Neural progenitor cell (in vitro differentiated cells): ENCODE results near the gene WAC. TPM values are rescaled to one million over a fixed set of nuclear protein-coding genes. Genes with fewer than 3 reads are reported as not detected.

Experiments
- DNase-seq: peaks from one replicate; pipeline ENCODE4 v3.0.0-alpha.2; 2016; ENCODE audit warnings: low spot score
- H2AFZ ChIP-seq: fragments of 200-600 bp; sonication (generic); replicated peaks from 2 replicates; pipeline ENCODE4 v1.6.1; 2016; ENCODE audit warnings: antibody characterized with exemption
- H3F3A ChIP-seq: fragments of 200-600 bp; sonication (generic); 2 replicates; pipeline ENCODE4 v1.6.1; 2016; ENCODE audit warnings: antibody characterized with exemption, low read depth
- H3K27ac ChIP-seq: fragments of 200-600 bp; sonication (generic); 2 replicates; pipeline ENCODE4 v1.5.1; 2016; ENCODE audit warnings: mild to moderate bottlenecking
- H3K27me3 ChIP-seq: fragments of 200-600 bp; sonication (generic); 2 replicates; pipeline ENCODE4 v1.6.1; 2016; ENCODE audit warnings: mild to moderate bottlenecking, moderate library complexity
- H3K36me3 ChIP-seq: fragments of 200-600 bp; sonication (generic); 2 replicates; pipeline ENCODE4 v1.5.1; 2016
- H3K4me1 ChIP-seq: fragments of 200-600 bp; sonication (generic); 2 replicates; pipeline ENCODE4 v1.6.1; 2016; ENCODE audit warnings: mixed run types
- H3K4me2 ChIP-seq: fragments of 200-600 bp; sonication (generic); 2 replicates; pipeline ENCODE4 v1.6.1; 2016
- H3K4me3 ChIP-seq: fragments of 200-600 bp; sonication (generic); 2 replicates; pipeline ENCODE4 v1.5.1; 2016
- H3K79me2 ChIP-seq: fragments of 200-600 bp; sonication (generic); 2 replicates; pipeline ENCODE4 v1.6.1; 2016; ENCODE audit warnings: low read depth
- H3K9ac ChIP-seq: fragments of 200-600 bp; sonication (generic); 2 replicates; pipeline ENCODE4 v1.6.1; 2016
- H3K9me3 ChIP-seq: fragments of 200-600 bp; sonication (generic); 2 replicates; pipeline ENCODE4 v1.5.1; 2016; ENCODE audit warnings: low read depth
- H4K20me1 ChIP-seq: fragments of 200-600 bp; sonication (generic); 2 replicates; pipeline ENCODE4 v1.6.1; 2016; ENCODE audit warnings: low read depth
- H3K27ac Mint-ChIP-seq: 3 replicates; pipeline ENCODE4 v1.8.0; 2021; ENCODE audit warnings: mixed read lengths
- H3K27me3 Mint-ChIP-seq: 2 replicates; pipeline ENCODE4 v1.8.0; 2022; ENCODE audit warnings: low read depth, mild to moderate bottlenecking, inconsistent platforms, moderate library complexity, mixed read lengths; ENCODE audit not compliant: insufficient read depth
- H3K36me3 Mint-ChIP-seq: 3 replicates; pipeline ENCODE4 v1.8.0; 2021; ENCODE audit warnings: mixed read lengths
- H3K4me1 Mint-ChIP-seq: 3 replicates; pipeline ENCODE4 v1.8.0; 2021; ENCODE audit warnings: mixed read lengths
- H3K4me3 Mint-ChIP-seq: 3 replicates; pipeline ENCODE4 v1.8.0; 2021; ENCODE audit warnings: mild to moderate bottlenecking, moderate library complexity, mixed read lengths
- H3K9me3 Mint-ChIP-seq: 3 replicates; pipeline ENCODE4 v1.8.0; 2020; ENCODE audit warnings: mixed read lengths
- EZH2 ChIP-seq: fragments of 200-600 bp; sonication (generic); IDR thresholded peaks from 2 replicates; pipeline ENCODE4 v1.6.1; 2017; ENCODE audit warnings: antibody characterized with exemption, mild to moderate bottlenecking, moderate library complexity
- EZH2phosphoT487 ChIP-seq: fragments of 200-600 bp; sonication (generic); IDR thresholded peaks from 2 replicates; pipeline ENCODE4 v1.6.1; 2017; ENCODE audit warnings: antibody characterized with exemption
- total RNA-seq: library from RNA; depleted of rRNA; stranded (reverse); fragments of >200 nt; gene quantifications from 2 replicates; pipeline ENCODE4 v1.2.3, GENCODE V29; 2015; ENCODE audit warnings: low replicate concordance
- TF ChIP-seq, protein P1 (sequence below): fragments of 200-600 bp; sonication (generic); IDR thresholded peaks from 2 replicates; pipeline ENCODE4 v1.5.1; 2017; ENCODE audit warnings: antibody characterized with exemption, mild to moderate bottlenecking

Gene WAC
- total RNA-seq, 1 donor from 2014 or later: 174 TPM

- Histone ChIP-seq H3K4me3 (no peak overlapping the region), H3K4me2 (no peak overlapping the region), H3F3A (peaks cover 6% of the 10 kb centered on the region), H3K27me3 (no peaks in the 10 kb centered on the region), H3K79me2 (peaks cover 100% of the 10 kb centered on the region), H3K4me1 (peaks cover 5% of the 10 kb centered on the region), H2AFZ (no peak overlapping the region), H3K36me3 (peaks cover 54% of the 10 kb centered on the region), H3K9me3 (no peaks in the 10 kb centered on the region), H3K9ac (no peak overlapping the region), H3K27ac (no peak overlapping the region), H4K20me1 (peaks cover 99% of the 10 kb centered on the region)
- TF ChIP-seq EZH2phosphoT487 (no peak), EZH2 (no peak)
- TF ChIP-seq, protein P1, sequence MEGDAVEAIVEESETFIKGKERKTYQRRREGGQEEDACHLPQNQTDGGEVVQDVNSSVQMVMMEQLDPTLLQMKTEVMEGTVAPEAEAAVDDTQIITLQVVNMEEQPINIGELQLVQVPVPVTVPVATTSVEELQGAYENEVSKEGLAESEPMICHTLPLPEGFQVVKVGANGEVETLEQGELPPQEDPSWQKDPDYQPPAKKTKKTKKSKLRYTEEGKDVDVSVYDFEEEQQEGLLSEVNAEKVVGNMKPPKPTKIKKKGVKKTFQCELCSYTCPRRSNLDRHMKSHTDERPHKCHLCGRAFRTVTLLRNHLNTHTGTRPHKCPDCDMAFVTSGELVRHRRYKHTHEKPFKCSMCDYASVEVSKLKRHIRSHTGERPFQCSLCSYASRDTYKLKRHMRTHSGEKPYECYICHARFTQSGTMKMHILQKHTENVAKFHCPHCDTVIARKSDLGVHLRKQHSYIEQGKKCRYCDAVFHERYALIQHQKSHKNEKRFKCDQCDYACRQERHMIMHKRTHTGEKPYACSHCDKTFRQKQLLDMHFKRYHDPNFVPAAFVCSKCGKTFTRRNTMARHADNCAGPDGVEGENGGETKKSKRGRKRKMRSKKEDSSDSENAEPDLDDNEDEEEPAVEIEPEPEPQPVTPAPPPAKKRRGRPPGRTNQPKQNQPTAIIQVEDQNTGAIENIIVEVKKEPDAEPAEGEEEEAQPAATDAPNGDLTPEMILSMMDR: no peak
- Mint-ChIP-seq H3K36me3 (peaks cover 52% of the 10 kb centered on the region), H3K27me3 (no peaks in the 10 kb centered on the region), H3K4me3 (no peak overlapping the region), H3K27ac (no peak overlapping the region), H3K4me1 (peaks cover 3% of the 10 kb centered on the region), H3K9me3 (no peaks in the 10 kb centered on the region)
- DNase-seq: no peak
These were observed 11.1 kb downstream of the WAC start for GRCh38 chr10:28544058-28544457.

DNA sequence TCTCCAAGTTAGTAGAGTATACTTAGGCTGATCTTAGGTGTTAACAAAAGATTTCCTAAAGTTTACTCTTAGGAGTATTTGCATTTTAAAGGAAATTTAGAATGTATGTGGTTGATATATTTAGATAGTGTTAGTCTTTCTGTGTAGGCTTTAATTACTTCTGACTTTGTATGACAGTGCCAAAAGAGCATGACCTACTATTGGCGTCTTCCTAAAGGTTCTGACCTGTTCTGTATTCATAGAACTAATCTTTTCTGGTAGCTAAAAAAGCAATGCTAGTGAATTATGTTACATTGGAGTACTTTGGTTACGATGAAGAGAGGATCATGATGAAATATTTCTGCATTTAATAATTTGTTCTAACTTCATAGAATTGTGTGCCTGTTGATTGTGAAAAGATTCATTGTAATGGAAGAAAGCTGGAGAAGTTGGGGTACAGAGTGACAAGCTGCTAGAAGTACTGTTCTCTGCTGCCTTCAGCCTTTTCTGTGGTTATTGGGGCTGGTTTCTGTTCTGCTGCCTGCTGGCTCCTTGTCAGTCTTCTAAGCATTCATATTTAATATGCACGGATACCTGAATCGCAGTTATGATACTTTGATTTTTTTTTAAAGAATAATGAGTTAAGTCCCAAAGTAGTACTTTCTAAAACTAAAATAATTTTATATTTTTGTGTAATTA is 13.2 kb downstream of the WAC start:
- no peak overlapping the region for H3K4me3 Mint-ChIP-seq
- Histone ChIP-seq H3K4me3 (no peak overlapping the region), H3K79me2 (peaks cover 100% of the 10 kb centered on the region), H3K4me1 (no peaks in the 10 kb centered on the region), H3K36me3 (peaks cover 45% of the 10 kb centered on the region), H3K27ac (no peak overlapping the region), H3K9me3 (no peaks in the 10 kb centered on the region), H3F3A (peaks cover 6% of the 10 kb centered on the region), H2AFZ (no peak overlapping the region), H4K20me1 (peaks cover 99% of the 10 kb centered on the region), H3K27me3 (no peaks in the 10 kb centered on the region), H3K9ac (no peak overlapping the region), H3K4me2 (no peak overlapping the region)
- peaks cover 4% of the 10 kb centered on the region for H3K4me1 Mint-ChIP-seq
- TF ChIP-seq EZH2phosphoT487: no peak
- TF ChIP-seq EZH2: no peak
- TF ChIP-seq, protein P1: no peak
- H3K27me3 Mint-ChIP-seq: no peaks in the 10 kb centered on the region
- no peak overlapping the region for H3K27ac Mint-ChIP-seq
- H3K9me3 Mint-ChIP-seq: no peaks in the 10 kb centered on the region
- DNase-seq: no peak
- peaks cover 62% of the 10 kb centered on the region for H3K36me3 Mint-ChIP-seq

- H3K4me3 Mint-ChIP-seq: no peak overlapping the region
- no peak for DNase-seq
- peaks cover 48% of the 10 kb centered on the region for H3K36me3 ChIP-seq
- peaks cover 4% of the 10 kb centered on the region for H3K4me1 Mint-ChIP-seq
- H2AFZ ChIP-seq: no peak overlapping the region
- no peak overlapping the region for H3K27ac Mint-ChIP-seq
- no peaks in the 10 kb centered on the region for H3K9me3 Mint-ChIP-seq
- no peak overlapping the region for H3K9ac ChIP-seq
- H3K4me3 ChIP-seq: no peak overlapping the region
- H3K27ac ChIP-seq: no peak overlapping the region
- TF ChIP-seq, protein P1: no peak
- TF ChIP-seq EZH2phosphoT487 (no peak), EZH2 (no peak)
- no peaks in the 10 kb centered on the region for H3K4me1 ChIP-seq
- no peaks in the 10 kb centered on the region for H3K9me3 ChIP-seq
- peaks cover 3% of the 10 kb centered on the region for H3F3A ChIP-seq
- peaks cover 100% of the 10 kb centered on the region for H3K79me2 ChIP-seq
- peaks cover 58% of the 10 kb centered on the region for H3K36me3 Mint-ChIP-seq
- no peak overlapping the region for H3K4me2 ChIP-seq
- H3K27me3 Mint-ChIP-seq: no peaks in the 10 kb centered on the region
- no peaks in the 10 kb centered on the region for H3K27me3 ChIP-seq
- peaks cover 99% of the 10 kb centered on the region for H4K20me1 ChIP-seq
These were observed 16.0 kb downstream of the WAC start for GRCh38 chr10:28548781-28549498.
